ENCODE measurements around the gene APOL4.
"Not testable (repeated sequence)": the region's sequence is repeated elsewhere in the genome, so short reads cannot be mapped to it uniquely, and the experiment has no call there.

APOL4 gene

DNA sequence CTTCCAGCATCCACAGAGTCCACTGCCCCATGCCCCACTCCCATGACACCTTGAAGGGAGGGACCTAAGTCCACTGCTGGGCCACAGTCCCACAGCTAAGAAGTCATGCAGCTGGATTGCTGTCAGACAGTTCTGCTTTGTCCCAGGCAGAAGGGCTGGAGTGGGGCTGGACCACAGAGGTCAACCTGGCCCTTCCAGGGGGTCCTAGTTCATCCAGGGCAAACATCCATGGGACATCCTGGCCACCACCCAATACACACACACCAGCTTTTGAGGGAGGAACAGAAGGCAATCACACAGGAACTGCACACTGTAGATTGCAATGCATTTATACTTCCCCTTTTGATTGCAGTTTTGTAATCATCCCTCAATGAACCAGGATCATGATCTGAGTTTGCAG, 11.3 kb upstream of the APOL4 start:
- Histone ChIP-seq H4K20me1 (ENCODE audit: insufficient read depth, low read length) (no peaks in the 10 kb centered on the region), H3K79me2 (ENCODE audit: insufficient read depth, low read length) (no peaks in the 10 kb centered on the region), H3K9me2 (ENCODE audit: low read depth, low read length) (no peaks in the 10 kb centered on the region), H3K27me3 (ENCODE audit: insufficient read depth, low read length) (no peaks in the 10 kb centered on the region), H3F3A (ENCODE audit: insufficient read depth, low read length) (no peaks in the 10 kb centered on the region), H3K4me3 (ENCODE audit: low read depth, low read length, poor library complexity, severe bottlenecking) (no peak overlapping the region), H3K9me3 (ENCODE audit: low read length) (no peaks in the 10 kb centered on the region), H3K36me3 (ENCODE audit: insufficient read depth, low read length) (0 out of 2 replicates have a peak, but pooled peaks cover 3% of the 10 kb centered on the region), H3K9ac (ENCODE audit: low read length) (no peak overlapping the region), H3K4me1 (ENCODE audit: insufficient read depth, low read length, severe bottlenecking) (peaks cover 21% of the 10 kb centered on the region), H2AFZ (ENCODE audit: low read length) (no peak overlapping the region), H3K27ac (ENCODE audit: low read depth, low read length, poor library complexity, severe bottlenecking) (no peak overlapping the region), H3K4me2 (ENCODE audit: low read length) (no peak overlapping the region)
- TF ChIP-seq, protein P1, sequence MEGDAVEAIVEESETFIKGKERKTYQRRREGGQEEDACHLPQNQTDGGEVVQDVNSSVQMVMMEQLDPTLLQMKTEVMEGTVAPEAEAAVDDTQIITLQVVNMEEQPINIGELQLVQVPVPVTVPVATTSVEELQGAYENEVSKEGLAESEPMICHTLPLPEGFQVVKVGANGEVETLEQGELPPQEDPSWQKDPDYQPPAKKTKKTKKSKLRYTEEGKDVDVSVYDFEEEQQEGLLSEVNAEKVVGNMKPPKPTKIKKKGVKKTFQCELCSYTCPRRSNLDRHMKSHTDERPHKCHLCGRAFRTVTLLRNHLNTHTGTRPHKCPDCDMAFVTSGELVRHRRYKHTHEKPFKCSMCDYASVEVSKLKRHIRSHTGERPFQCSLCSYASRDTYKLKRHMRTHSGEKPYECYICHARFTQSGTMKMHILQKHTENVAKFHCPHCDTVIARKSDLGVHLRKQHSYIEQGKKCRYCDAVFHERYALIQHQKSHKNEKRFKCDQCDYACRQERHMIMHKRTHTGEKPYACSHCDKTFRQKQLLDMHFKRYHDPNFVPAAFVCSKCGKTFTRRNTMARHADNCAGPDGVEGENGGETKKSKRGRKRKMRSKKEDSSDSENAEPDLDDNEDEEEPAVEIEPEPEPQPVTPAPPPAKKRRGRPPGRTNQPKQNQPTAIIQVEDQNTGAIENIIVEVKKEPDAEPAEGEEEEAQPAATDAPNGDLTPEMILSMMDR (IDR thresholded peaks at IDR 0.05; ENCODE audit: low read length), result no peak
- no peak for TF ChIP-seq EZH2 (IDR thresholded peaks at IDR 0.05; ENCODE audit: borderline replicate concordance, low read length)

DNA sequence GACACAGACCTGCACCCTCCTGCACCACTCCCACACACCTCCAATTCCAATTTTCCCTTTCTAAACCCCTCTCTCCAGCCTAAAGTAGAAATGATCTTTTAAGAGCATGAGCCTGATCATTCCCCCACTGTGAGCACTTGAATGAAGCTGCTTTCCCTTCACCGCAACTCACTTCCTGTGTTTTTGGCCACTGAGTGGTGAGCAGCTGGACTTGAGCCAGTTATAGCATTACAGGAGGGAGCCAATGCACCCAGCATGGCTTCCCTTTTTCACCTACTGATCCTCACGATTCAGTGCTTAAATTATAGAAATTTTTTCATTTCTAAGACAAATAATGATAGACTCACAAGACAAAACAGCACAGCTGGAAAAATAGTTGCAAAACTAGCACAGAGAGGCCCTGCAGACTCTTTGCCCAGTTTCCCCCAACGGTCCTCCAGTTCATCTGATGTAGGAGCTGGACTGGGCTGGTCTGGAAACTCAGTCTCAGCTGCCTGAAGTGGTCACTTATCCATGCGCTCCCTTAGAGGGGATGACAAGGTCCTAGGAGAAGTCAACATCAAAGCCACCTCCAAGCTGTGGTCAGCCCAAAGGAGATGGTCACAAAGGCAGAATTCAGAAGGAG, 9.7 kb upstream of the APOL4 start:
- no peaks in the 10 kb centered on the region for H4K20me1 ChIP-seq (ENCODE audit: insufficient read depth, low read length)
- no peaks in the 10 kb centered on the region for H3K9me2 ChIP-seq (ENCODE audit: low read depth, low read length)
- no peak overlapping the region for H3K9ac ChIP-seq (ENCODE audit: low read length)
- H3K4me2 ChIP-seq (ENCODE audit: low read length), result no peak overlapping the region; the same call in 1 of the 2 replicates
- 0 out of 2 replicates have a peak, but pooled peaks cover 3% of the 10 kb centered on the region for H3K36me3 ChIP-seq (ENCODE audit: insufficient read depth, low read length)
- peaks cover 25% of the 10 kb centered on the region for H3K4me1 ChIP-seq (ENCODE audit: insufficient read depth, low read length, severe bottlenecking)
- TF ChIP-seq EZH2 (IDR thresholded peaks at IDR 0.05; ENCODE audit: borderline replicate concordance, low read length), result no peak
- TF ChIP-seq, protein P1 (IDR thresholded peaks at IDR 0.05; ENCODE audit: low read length), result no peak
- H3F3A ChIP-seq (ENCODE audit: insufficient read depth, low read length), result no peaks in the 10 kb centered on the region
- no peaks in the 10 kb centered on the region for H3K79me2 ChIP-seq (ENCODE audit: insufficient read depth, low read length)
- no peak overlapping the region for H3K27ac ChIP-seq (ENCODE audit: low read depth, low read length, poor library complexity, severe bottlenecking)
- no peak overlapping the region for H2AFZ ChIP-seq (ENCODE audit: low read length)
- H3K9me3 ChIP-seq (ENCODE audit: low read length), result no peaks in the 10 kb centered on the region
- H3K4me3 ChIP-seq (ENCODE audit: low read depth, low read length, poor library complexity, severe bottlenecking), result no peak overlapping the region
- H3K27me3 ChIP-seq (ENCODE audit: insufficient read depth, low read length), result no peaks in the 10 kb centered on the region

DNA sequence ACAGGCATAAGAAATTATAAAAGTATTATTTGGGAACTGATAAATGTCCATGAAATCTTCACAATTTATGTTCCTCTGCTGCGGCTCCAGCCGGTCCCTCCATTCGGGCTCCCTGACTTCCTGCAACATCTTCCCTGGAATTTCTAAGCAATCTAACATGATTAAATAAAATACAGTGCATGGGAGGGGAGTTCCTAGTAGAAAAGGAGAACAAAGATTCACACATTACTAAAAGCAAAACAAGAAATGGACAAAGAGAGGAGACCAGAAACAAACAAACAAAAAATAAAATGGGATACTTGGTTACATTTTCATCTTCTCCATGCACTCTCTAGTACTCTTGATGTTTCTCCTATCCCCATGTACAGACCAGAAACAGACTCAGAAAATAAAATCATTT, 8.6 kb upstream of the APOL4 start:
- Histone ChIP-seq H3K9ac (ENCODE audit: low read length) (no peak overlapping the region), H3K9me3 (ENCODE audit: low read length) (no peaks in the 10 kb centered on the region), H3K9me2 (ENCODE audit: low read depth, low read length) (no peaks in the 10 kb centered on the region), H3K79me2 (ENCODE audit: insufficient read depth, low read length) (no peaks in the 10 kb centered on the region), H4K20me1 (ENCODE audit: insufficient read depth, low read length) (no peaks in the 10 kb centered on the region), H3K4me3 (ENCODE audit: low read depth, low read length, poor library complexity, severe bottlenecking) (no peak overlapping the region), H3K27ac (ENCODE audit: low read depth, low read length, poor library complexity, severe bottlenecking) (no peak overlapping the region), H3K4me2 (ENCODE audit: low read length) (no peak overlapping the region), H3K4me1 (ENCODE audit: insufficient read depth, low read length, severe bottlenecking) (peaks cover 31% of the 10 kb centered on the region), H3K36me3 (ENCODE audit: insufficient read depth, low read length) (0 out of 2 replicates have a peak, but pooled peaks cover 3% of the 10 kb centered on the region), H3F3A (ENCODE audit: insufficient read depth, low read length) (no peaks in the 10 kb centered on the region), H2AFZ (ENCODE audit: low read length) (no peak overlapping the region), H3K27me3 (ENCODE audit: insufficient read depth, low read length) (no peaks in the 10 kb centered on the region)
- TF ChIP-seq, protein P1 (IDR thresholded peaks at IDR 0.05; ENCODE audit: low read length), result no peak
- no peak for TF ChIP-seq EZH2 (IDR thresholded peaks at IDR 0.05; ENCODE audit: borderline replicate concordance, low read length)

DNA sequence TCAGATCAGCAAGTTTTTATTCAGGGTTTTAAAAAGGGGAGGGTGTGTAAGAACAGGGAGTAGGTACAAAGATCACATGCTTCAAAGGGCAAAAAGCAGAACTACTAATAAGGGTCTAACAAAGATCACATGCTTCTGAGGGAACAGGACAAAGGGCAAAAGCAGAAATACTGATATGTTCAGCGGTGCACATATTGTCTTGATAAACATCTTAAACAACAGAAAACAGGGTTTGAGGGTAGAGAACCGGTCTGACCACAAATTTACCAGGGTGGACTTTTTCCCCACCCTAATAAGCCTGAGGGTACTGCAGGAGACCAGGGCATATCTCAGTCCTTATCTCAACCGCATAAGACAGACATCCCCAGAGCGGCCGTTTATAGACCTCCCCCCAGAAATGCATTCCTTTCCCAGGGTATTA, 7.9 kb upstream of the APOL4 start:
- H3K36me3 ChIP-seq (ENCODE audit: insufficient read depth, low read length); H3K9me3 ChIP-seq (ENCODE audit: low read length); H4K20me1 ChIP-seq (ENCODE audit: insufficient read depth, low read length); H3K9me2 ChIP-seq (ENCODE audit: low read depth, low read length); H3K27me3 ChIP-seq (ENCODE audit: insufficient read depth, low read length); H3F3A ChIP-seq (ENCODE audit: insufficient read depth, low read length); H3K27ac ChIP-seq (ENCODE audit: low read depth, low read length, poor library complexity, severe bottlenecking); H3K4me2 ChIP-seq (ENCODE audit: low read length); H2AFZ ChIP-seq (ENCODE audit: low read length); H3K9ac ChIP-seq (ENCODE audit: low read length); H3K79me2 ChIP-seq (ENCODE audit: insufficient read depth, low read length); H3K4me3 ChIP-seq (ENCODE audit: low read depth, low read length, poor library complexity, severe bottlenecking): not testable (repeated sequence)
- H3K4me1 ChIP-seq (ENCODE audit: insufficient read depth, low read length, severe bottlenecking), result peaks cover 31% of the 10 kb centered on the region

All from OCI-LY1 (cell line).